ENCODE data around the gene BRPF1. TPM values are rescaled to one million over a fixed set of nuclear protein-coding genes. Genes with fewer than 3 reads are reported as not detected.

The BRPF1 gene
- total RNA-seq: 14.1 and 14.5 TPM in 2 replicates

GRCh38 chr3:9731206-9732079 is at the start of gene BRPF1:
Gene BRPF1 (plus strand): TSS chr3:9731735. CDS start chr3:9734141, 2,406 bp downstream.
- H3K36me3 ChIP-seq (ENCODE audit: insufficient read depth, low read length): peaks cover 18% of the 10 kb centered on the region
- H3K27ac ChIP-seq (ENCODE audit: low read depth, low read length): peak within 1 kb of the TSS; percentile 99
- peaks cover 27% of the 10 kb centered on the region for H4K20me1 ChIP-seq (ENCODE audit: insufficient read depth, low read length)
- peak within 1 kb of the TSS; percentile 97 for H3K4me2 ChIP-seq (ENCODE audit: insufficient read depth, low read length)
- H2AFZ ChIP-seq (ENCODE audit: low read length): peak within 1 kb of the TSS; percentile 97
- TF ChIP-seq, protein P1, sequence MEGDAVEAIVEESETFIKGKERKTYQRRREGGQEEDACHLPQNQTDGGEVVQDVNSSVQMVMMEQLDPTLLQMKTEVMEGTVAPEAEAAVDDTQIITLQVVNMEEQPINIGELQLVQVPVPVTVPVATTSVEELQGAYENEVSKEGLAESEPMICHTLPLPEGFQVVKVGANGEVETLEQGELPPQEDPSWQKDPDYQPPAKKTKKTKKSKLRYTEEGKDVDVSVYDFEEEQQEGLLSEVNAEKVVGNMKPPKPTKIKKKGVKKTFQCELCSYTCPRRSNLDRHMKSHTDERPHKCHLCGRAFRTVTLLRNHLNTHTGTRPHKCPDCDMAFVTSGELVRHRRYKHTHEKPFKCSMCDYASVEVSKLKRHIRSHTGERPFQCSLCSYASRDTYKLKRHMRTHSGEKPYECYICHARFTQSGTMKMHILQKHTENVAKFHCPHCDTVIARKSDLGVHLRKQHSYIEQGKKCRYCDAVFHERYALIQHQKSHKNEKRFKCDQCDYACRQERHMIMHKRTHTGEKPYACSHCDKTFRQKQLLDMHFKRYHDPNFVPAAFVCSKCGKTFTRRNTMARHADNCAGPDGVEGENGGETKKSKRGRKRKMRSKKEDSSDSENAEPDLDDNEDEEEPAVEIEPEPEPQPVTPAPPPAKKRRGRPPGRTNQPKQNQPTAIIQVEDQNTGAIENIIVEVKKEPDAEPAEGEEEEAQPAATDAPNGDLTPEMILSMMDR (IDR thresholded peaks at IDR 0.05; ENCODE audit: extremely low read depth, low read depth, low read length): no peak
- H3K4me3 ChIP-seq (ENCODE audit: insufficient read depth, low read length): peak within 1 kb of the TSS; percentile 91
- peaks cover 21% of the 10 kb centered on the region for H3K4me1 ChIP-seq (ENCODE audit: insufficient read depth, low read length)
- peak; percentile 100 for DNase-seq (ENCODE audit: insufficient read length, low spot score, missing footprints)
- no peaks in the 10 kb centered on the region for H3K9me3 ChIP-seq (ENCODE audit: low read depth, low read length)
- H3K79me2 ChIP-seq (ENCODE audit: insufficient read depth, low read length): peaks cover 46% of the 10 kb centered on the region
- no peaks in the 10 kb centered on the region for H3K27me3 ChIP-seq (ENCODE audit: insufficient read depth, low read length)

DNA sequence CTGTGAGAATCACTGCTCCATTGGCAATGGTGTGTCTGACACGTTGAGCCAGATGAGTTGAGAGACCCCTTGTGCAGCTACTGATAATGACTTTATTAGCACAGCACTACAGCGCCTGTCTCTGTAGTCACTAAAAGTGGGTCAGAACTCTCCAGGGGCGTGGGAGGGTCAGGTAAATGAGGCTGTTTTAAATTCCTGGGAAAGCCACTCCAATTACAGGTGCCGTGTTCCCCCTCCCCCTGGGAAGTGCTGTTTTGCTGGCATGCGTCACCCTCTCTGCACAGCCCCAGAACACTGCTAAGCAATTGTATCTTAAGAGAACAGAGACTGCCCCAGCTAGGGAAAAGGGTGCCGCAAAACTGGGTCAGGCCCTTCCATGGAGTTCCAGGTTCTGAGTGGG is 49.4 kb upstream of the BRPF1 start:
- TF ChIP-seq, protein P1 (IDR thresholded peaks at IDR 0.05; ENCODE audit: extremely low read depth, low read depth, low read length): no peak
- Histone ChIP-seq H3K4me3 (ENCODE audit: insufficient read depth, low read length) (no peak overlapping the region), H3K4me2 (ENCODE audit: insufficient read depth, low read length) (no peak overlapping the region), H3K79me2 (ENCODE audit: insufficient read depth, low read length) (no peaks in the 10 kb centered on the region), H3K4me1 (ENCODE audit: insufficient read depth, low read length) (no peaks in the 10 kb centered on the region), H3K9me3 (ENCODE audit: low read depth, low read length) (no peaks in the 10 kb centered on the region), H2AFZ (ENCODE audit: low read length) (no peak overlapping the region), H3K27me3 (ENCODE audit: insufficient read depth, low read length) (no peaks in the 10 kb centered on the region), H3K27ac (ENCODE audit: low read depth, low read length) (no peak overlapping the region), H3K36me3 (ENCODE audit: insufficient read depth, low read length) (peaks cover 75% of the 10 kb centered on the region), H4K20me1 (ENCODE audit: insufficient read depth, low read length) (no peaks in the 10 kb centered on the region)
- DNase-seq (ENCODE audit: insufficient read length, low spot score, missing footprints): no peak

- no peak for DNase-seq (ENCODE audit: insufficient read length, low spot score, missing footprints)
- H3K36me3 ChIP-seq (ENCODE audit: insufficient read depth, low read length): peaks cover 70% of the 10 kb centered on the region
- H3K4me1 ChIP-seq (ENCODE audit: insufficient read depth, low read length): no peaks in the 10 kb centered on the region
These were observed 48.1 kb upstream of the BRPF1 start for GRCh38 chr3:9683426-9683825.

More at GRCh38 chr3:9683426-9683825, 48.1 kb upstream of the BRPF1 start:
- no peak overlapping the region for H2AFZ ChIP-seq (ENCODE audit: low read length)
- H4K20me1 ChIP-seq (ENCODE audit: insufficient read depth, low read length): no peaks in the 10 kb centered on the region
- TF ChIP-seq, protein P1 (IDR thresholded peaks at IDR 0.05; ENCODE audit: extremely low read depth, low read depth, low read length): no peak
- no peaks in the 10 kb centered on the region for H3K79me2 ChIP-seq (ENCODE audit: insufficient read depth, low read length)
- H3K4me2 ChIP-seq (ENCODE audit: insufficient read depth, low read length): no peak overlapping the region
- no peak overlapping the region for H3K27ac ChIP-seq (ENCODE audit: low read depth, low read length)
- no peaks in the 10 kb centered on the region for H3K27me3 ChIP-seq (ENCODE audit: insufficient read depth, low read length)
- no peaks in the 10 kb centered on the region for H3K9me3 ChIP-seq (ENCODE audit: low read depth, low read length)
- no peak overlapping the region for H3K4me3 ChIP-seq (ENCODE audit: insufficient read depth, low read length)
